ENCODE results near the gene NBPF1. TPM values are rescaled to one million over a fixed set of nuclear protein-coding genes. Genes with fewer than 3 reads are reported as not detected.
"Not testable (repeated sequence)": the region's sequence is repeated elsewhere in the genome, so short reads cannot be mapped to it uniquely, and the experiment has no call there.

NBPF1 gene
- total RNA-seq, 1 experiment from 2014 or later: 5.1 TPM

GRCh38 chr1:16516694-16517410 is 96.5 kb downstream of the NBPF1 start:
- not testable (repeated sequence) for DNase-seq (ENCODE audit: low spot score)

GRCh38 chr1:16514107-16515055 is 99.0 kb downstream of the NBPF1 start, which contains the start of gene RNU1-1:
RNU1-1 (minus strand) TSS chr1:16514285.
- DNase-seq (ENCODE audit: low spot score): peak; percentile 56

GRCh38 chr1:16513412-16514106 is 99.8 kb downstream of the NBPF1 start:
- DNase-seq (ENCODE audit: low spot score): peak; percentile 87

- peak; percentile 27 for DNase-seq (ENCODE audit: low spot score)
These were observed 100.5 kb downstream of the NBPF1 start for GRCh38 chr1:16512624-16513411.

Small RNA genes within 50 kb of the gene (small RNA-seq; reads per million reads assigned to genes)
- not detected for gene RNU1-1
- gene RNU1-6P: not detected

Other genes starting within 250 kb of the NBPF1 start
- gene SZRD1, start 246.3 kb downstream of the NBPF1 start, total RNA-seq (2014; rRNA removed; shearing (Covaris generic)): 92.5 and 108 TPM in 2 replicates
- not detected in 2 replicates for gene SPATA21, start 176.1 kb downstream of the NBPF1 start, total RNA-seq (2014; rRNA removed; shearing (Covaris generic))
- gene NECAP2, start 172.8 kb downstream of the NBPF1 start, total RNA-seq (2014; rRNA removed; shearing (Covaris generic)): 55.0 and 72.1 TPM in 2 replicates
- gene RNU1-1, start 99.3 kb downstream of the NBPF1 start, total RNA-seq (2014; rRNA removed; shearing (Covaris generic)): under 0.01 TPM in 2 replicates
- under 0.01 TPM in 2 replicates for gene RNU1-3, start 53.4 kb upstream of the NBPF1 start, total RNA-seq (2014; rRNA removed; shearing (Covaris generic))
- gene RNU1-4, start 127.0 kb upstream of the NBPF1 start, total RNA-seq (2014; rRNA removed; shearing (Covaris generic)): under 0.01 TPM in 2 replicates

All from HT-29 (cell line).